Muscle layer of duodenum (tissue), 2 donors: ENCODE measurements around the gene ZFP36L2.

Experiments
- H3K27ac ChIP-seq: one replicate; pipeline ENCODE4 v1.7.0; 2013; ENCODE audit warnings: mild to moderate bottlenecking, low read length
- H3K27me3 ChIP-seq: one replicate; pipeline ENCODE4 v1.7.0; 2013; ENCODE audit warnings: low read depth, mild to moderate bottlenecking, control low read depth, low read length
- H3K36me3 ChIP-seq, 2 donors: one replicate each; pipeline ENCODE4 v1.7.0; 2013; ENCODE audit warnings: low read length in 2 of 2, control low read depth in 1 of 2, mild to moderate bottlenecking in 1 of 2; ENCODE audit not compliant: insufficient read depth in 2 of 2, control insufficient read depth in 1 of 2
- H3K4me1 ChIP-seq, 2 donors: one replicate each; pipeline ENCODE4 v1.7.0; 2013; ENCODE audit warnings: low read length in 2 of 2, mild to moderate bottlenecking in 2 of 2, control low read depth in 1 of 2, moderate library complexity in 1 of 2; ENCODE audit not compliant: insufficient read depth in 2 of 2, control insufficient read depth in 1 of 2
- H3K4me3 ChIP-seq, 2 donors: one replicate each; pipeline ENCODE4 v1.7.0; 2013; ENCODE audit warnings: low read length in 2 of 2, low read depth in 1 of 2, mild to moderate bottlenecking in 1 of 2
- H3K9me3 ChIP-seq, 2 donors: one replicate each; pipeline ENCODE4 v1.7.0; 2013; ENCODE audit warnings: low read length in 2 of 2, control low read depth in 1 of 2, mild to moderate bottlenecking in 1 of 2; ENCODE audit not compliant: control insufficient read depth in 1 of 2
- donor health status: healthy.

ZFP36L2 gene

GRCh38 chr2:43215673-43216255, 10.6 kb downstream of the ZFP36L2 start:
- no peaks in the 10 kb centered on the region for H3K9me3 ChIP-seq
- H3K27ac ChIP-seq = no peak overlapping the region
- no peaks in the 10 kb centered on the region for H3K27me3 ChIP-seq
- no peak overlapping the region for H3K4me3 ChIP-seq
- H3K36me3 ChIP-seq = no peaks in the 10 kb centered on the region
- H3K4me1 ChIP-seq = peaks cover 9 to 25% of the 10 kb centered on the region in 2 donors

- H3K4me1 ChIP-seq = peaks cover 6 to 26% of the 10 kb centered on the region in 2 donors
Observed at GRCh38 chr2:43214253-43214652, 12.2 kb downstream of the ZFP36L2 start.

GRCh38 chr2:43212931-43213330, 13.5 kb downstream of the ZFP36L2 start:
- Histone ChIP-seq H3K4me3 (no peak overlapping the region), H3K27me3 (no peaks in the 10 kb centered on the region), H3K4me1 (peaks cover 0 to 13% of the 10 kb centered on the region in 2 donors), H3K36me3 (no peaks in the 10 kb centered on the region), H3K9me3 (no peaks in the 10 kb centered on the region), H3K27ac (no peak overlapping the region)

More at GRCh38 chr2:43214253-43214652, 12.2 kb downstream of the ZFP36L2 start:
- Histone ChIP-seq H3K36me3 (no peaks in the 10 kb centered on the region), H3K9me3 (no peaks in the 10 kb centered on the region), H3K4me3 (no peak overlapping the region), H3K27me3 (no peaks in the 10 kb centered on the region), H3K27ac (no peak overlapping the region)

GRCh38 chr2:43212216-43212835, 14.1 kb downstream of the ZFP36L2 start:
- H3K36me3 ChIP-seq = no peaks in the 10 kb centered on the region
- H3K4me1 ChIP-seq = peaks cover 0 to 7% of the 10 kb centered on the region in 2 donors
- no peak overlapping the region for H3K4me3 ChIP-seq
- no peak overlapping the region for H3K27ac ChIP-seq
- H3K27me3 ChIP-seq = no peaks in the 10 kb centered on the region
- H3K9me3 ChIP-seq = no peaks in the 10 kb centered on the region

- Histone ChIP-seq H3K4me1 (peaks cover 0 to 7% of the 10 kb centered on the region in 2 donors), H3K27ac (no peak overlapping the region), H3K27me3 (no peaks in the 10 kb centered on the region), H3K36me3 (no peaks in the 10 kb centered on the region), H3K9me3 (no peaks in the 10 kb centered on the region), H3K4me3 (no peak overlapping the region)
Observed at GRCh38 chr2:43210467-43211303, 15.7 kb downstream of the ZFP36L2 start.

- Histone ChIP-seq H3K36me3 (no peaks in the 10 kb centered on the region), H3K9me3 (no peaks in the 10 kb centered on the region), H3K27ac (no peak overlapping the region)
Observed at GRCh38 chr2:43210125-43210466, 16.3 kb downstream of the ZFP36L2 start.

GRCh38 chr2:43209204-43209717, 17.1 kb downstream of the ZFP36L2 start:
- no peaks in the 10 kb centered on the region for H3K27me3 ChIP-seq
- no peak overlapping the region for H3K27ac ChIP-seq
- H3K9me3 ChIP-seq = no peaks in the 10 kb centered on the region
- peaks cover 0 to 7% of the 10 kb centered on the region in 2 donors for H3K4me1 ChIP-seq
- H3K36me3 ChIP-seq = no peaks in the 10 kb centered on the region
- H3K4me3 ChIP-seq = no peak overlapping the region

More at GRCh38 chr2:43210125-43210466, 16.3 kb downstream of the ZFP36L2 start:
- Histone ChIP-seq H3K27me3 (no peaks in the 10 kb centered on the region), H3K4me3 (no peak overlapping the region), H3K4me1 (peaks cover 0 to 7% of the 10 kb centered on the region in 2 donors)

GRCh38 chr2:43207553-43208300, 18.7 kb downstream of the ZFP36L2 start:
- peaks cover 0 to 7% of the 10 kb centered on the region in 2 donors for H3K4me1 ChIP-seq
- H3K27ac ChIP-seq = no peak overlapping the region
- no peaks in the 10 kb centered on the region for H3K36me3 ChIP-seq
- H3K27me3 ChIP-seq = no peaks in the 10 kb centered on the region
- H3K9me3 ChIP-seq = no peaks in the 10 kb centered on the region
- no peak overlapping the region for H3K4me3 ChIP-seq

GRCh38 chr2:43206602-43207001, 19.8 kb downstream of the ZFP36L2 start:
- no peaks in the 10 kb centered on the region for H3K27me3 ChIP-seq
- no peaks in the 10 kb centered on the region for H3K9me3 ChIP-seq
- H3K4me3 ChIP-seq = no peak overlapping the region
- no peak overlapping the region for H3K27ac ChIP-seq
- peaks cover 0 to 7% of the 10 kb centered on the region in 2 donors for H3K4me1 ChIP-seq
- no peaks in the 10 kb centered on the region for H3K36me3 ChIP-seq

GRCh38 chr2:43203373-43203772, 23.0 kb downstream of the ZFP36L2 start:
- H3K27ac ChIP-seq = no peak overlapping the region
- no peaks in the 10 kb centered on the region for H3K36me3 ChIP-seq
- no peaks in the 10 kb centered on the region for H3K27me3 ChIP-seq
- H3K4me3 ChIP-seq = no peak overlapping the region
- no peaks in the 10 kb centered on the region for H3K4me1 ChIP-seq
- no peaks in the 10 kb centered on the region for H3K9me3 ChIP-seq

GRCh38 chr2:43202289-43202688, 24.1 kb downstream of the ZFP36L2 start:
- Histone ChIP-seq H3K27ac (no peak overlapping the region), H3K27me3 (no peaks in the 10 kb centered on the region)

More at GRCh38 chr2:43202289-43202688, 24.1 kb downstream of the ZFP36L2 start:
- Histone ChIP-seq H3K9me3 (no peaks in the 10 kb centered on the region), H3K4me3 (no peak overlapping the region), H3K4me1 (no peaks in the 10 kb centered on the region), H3K36me3 (no peaks in the 10 kb centered on the region)
